ENCODE data around the gene PITRM1. TPM values are rescaled to one million over a fixed set of nuclear protein-coding genes. Genes with fewer than 3 reads are reported as not detected.

PITRM1 gene
- total RNA-seq, 1 donor from 2014 or later: 60.2 TPM

GRCh38 chr10:3148041-3148440 is 24.5 kb downstream of the PITRM1 start:
- no peak for DNase-seq
- intact Hi-C loops (cut with DNase I): no loop called here
- no peak for ATAC-seq
- no peaks in the 10 kb centered on the region for H3K4me1 ChIP-seq
- H3K36me3 ChIP-seq: peaks cover 100% of the 10 kb centered on the region
- H3K4me3 ChIP-seq: no peak overlapping the region
- TF ChIP-seq, protein P1, sequence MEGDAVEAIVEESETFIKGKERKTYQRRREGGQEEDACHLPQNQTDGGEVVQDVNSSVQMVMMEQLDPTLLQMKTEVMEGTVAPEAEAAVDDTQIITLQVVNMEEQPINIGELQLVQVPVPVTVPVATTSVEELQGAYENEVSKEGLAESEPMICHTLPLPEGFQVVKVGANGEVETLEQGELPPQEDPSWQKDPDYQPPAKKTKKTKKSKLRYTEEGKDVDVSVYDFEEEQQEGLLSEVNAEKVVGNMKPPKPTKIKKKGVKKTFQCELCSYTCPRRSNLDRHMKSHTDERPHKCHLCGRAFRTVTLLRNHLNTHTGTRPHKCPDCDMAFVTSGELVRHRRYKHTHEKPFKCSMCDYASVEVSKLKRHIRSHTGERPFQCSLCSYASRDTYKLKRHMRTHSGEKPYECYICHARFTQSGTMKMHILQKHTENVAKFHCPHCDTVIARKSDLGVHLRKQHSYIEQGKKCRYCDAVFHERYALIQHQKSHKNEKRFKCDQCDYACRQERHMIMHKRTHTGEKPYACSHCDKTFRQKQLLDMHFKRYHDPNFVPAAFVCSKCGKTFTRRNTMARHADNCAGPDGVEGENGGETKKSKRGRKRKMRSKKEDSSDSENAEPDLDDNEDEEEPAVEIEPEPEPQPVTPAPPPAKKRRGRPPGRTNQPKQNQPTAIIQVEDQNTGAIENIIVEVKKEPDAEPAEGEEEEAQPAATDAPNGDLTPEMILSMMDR (IDR thresholded peaks at IDR 0.05): no peak
- H3K27me3 ChIP-seq (ENCODE audit: low read depth): no peaks in the 10 kb centered on the region
- H3K27ac ChIP-seq: no peak overlapping the region
- H3K9me3 ChIP-seq: no peaks in the 10 kb centered on the region

DNA sequence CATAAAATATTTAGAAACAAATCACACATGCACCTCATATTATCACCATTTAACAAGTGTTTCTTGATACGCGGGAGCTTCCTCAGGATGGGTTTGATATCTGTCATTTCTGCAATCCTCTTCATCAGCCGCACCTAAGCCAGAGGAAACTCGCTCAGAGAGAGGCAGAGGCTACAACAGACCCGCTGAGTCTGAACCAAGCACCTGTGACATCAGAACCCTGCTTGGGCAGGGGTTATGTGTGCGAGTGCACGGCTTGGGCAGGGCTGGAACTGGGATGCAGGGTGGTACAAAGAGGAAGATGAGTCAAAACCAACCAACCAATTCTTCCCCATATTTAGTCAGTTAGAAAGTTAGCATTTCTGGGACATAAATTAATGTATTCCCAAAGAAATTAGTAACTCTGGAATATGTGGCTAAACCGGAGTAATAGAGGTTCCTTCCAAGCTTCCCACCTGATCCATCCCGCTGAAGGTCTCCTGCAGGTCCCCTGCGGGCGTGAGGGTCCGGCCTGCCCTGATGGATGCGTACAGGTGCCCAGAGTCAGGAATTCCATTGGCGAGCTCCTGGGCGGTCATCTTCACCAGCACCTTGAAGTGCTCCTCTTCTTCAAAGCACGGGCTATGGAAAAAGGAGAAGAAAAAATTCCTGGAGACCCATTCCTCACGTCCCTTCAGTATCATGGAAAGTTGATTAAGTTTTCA is 25.3 kb downstream of the PITRM1 start:
- intact Hi-C loops (cut with DNase I): no loop called here

DNA sequence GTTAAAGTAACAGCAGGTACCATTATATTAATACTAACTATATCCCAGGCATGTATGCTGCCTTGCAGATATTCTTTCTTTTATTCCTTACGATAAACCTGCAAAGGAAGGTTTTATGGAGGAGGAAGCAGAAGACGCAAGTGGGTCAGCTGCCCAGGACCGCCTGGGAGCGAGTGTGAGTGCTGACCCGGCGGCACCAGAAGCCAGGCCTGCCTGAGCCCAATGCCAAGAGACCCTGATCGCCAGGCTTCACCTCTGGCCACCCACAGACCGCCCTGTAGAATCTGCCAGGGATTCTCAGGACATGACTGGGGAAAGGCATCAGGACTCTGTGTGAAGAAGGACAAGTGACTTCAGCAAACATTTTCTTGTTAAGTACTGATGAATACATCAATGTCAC is 26.3 kb downstream of the PITRM1 start:
- DNase-seq: no peak
- peaks cover 100% of the 10 kb centered on the region for H3K36me3 ChIP-seq

More for the DNA sequence above, 25.3 kb downstream of the PITRM1 start:
- ATAC-seq (no peak), DNase-seq (no peak)
- TF ChIP-seq, protein P1 (IDR thresholded peaks at IDR 0.05): no peak
- H3K27me3 ChIP-seq (ENCODE audit: low read depth): no peaks in the 10 kb centered on the region
- H3K9me3 ChIP-seq: no peaks in the 10 kb centered on the region
- no peak overlapping the region for H3K4me3 ChIP-seq
- no peak overlapping the region for H3K27ac ChIP-seq
- no peaks in the 10 kb centered on the region for H3K4me1 ChIP-seq
- peaks cover 100% of the 10 kb centered on the region for H3K36me3 ChIP-seq

DNA sequence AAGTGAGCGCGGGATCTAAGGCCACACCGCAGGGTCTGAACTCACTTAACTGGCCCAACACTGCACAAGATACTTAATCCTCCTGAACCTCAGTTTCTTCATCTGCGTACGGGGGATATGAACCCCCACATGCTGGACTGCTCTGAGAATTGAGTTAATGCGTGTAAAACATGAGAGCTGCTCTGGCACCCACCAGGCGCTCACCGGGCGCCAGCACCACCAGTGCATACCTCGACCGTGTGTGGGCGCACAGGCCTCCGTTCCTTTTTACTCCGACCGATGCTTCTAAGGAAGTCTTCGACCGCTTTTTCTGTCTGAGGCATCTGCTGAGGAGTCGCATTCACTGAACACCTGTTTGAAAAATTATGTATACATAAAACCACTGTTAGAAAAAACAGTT is 27.2 kb downstream of the PITRM1 start:
- intact Hi-C loops (cut with DNase I): no loop called here
- no peaks in the 10 kb centered on the region for H3K9me3 ChIP-seq
- no peaks in the 10 kb centered on the region for H3K4me1 ChIP-seq
- ATAC-seq (no peak), DNase-seq (no peak)
- no peak overlapping the region for H3K4me3 ChIP-seq
- TF ChIP-seq, protein P1 (IDR thresholded peaks at IDR 0.05): no peak
- H3K36me3 ChIP-seq: peaks cover 100% of the 10 kb centered on the region
- H3K27ac ChIP-seq: no peak overlapping the region
- no peaks in the 10 kb centered on the region for H3K27me3 ChIP-seq (ENCODE audit: low read depth)

More for the DNA sequence above, 26.3 kb downstream of the PITRM1 start:
- no peak for ATAC-seq
- H3K27me3 ChIP-seq (ENCODE audit: low read depth): no peaks in the 10 kb centered on the region
- no peak overlapping the region for H3K27ac ChIP-seq
- TF ChIP-seq, protein P1 (IDR thresholded peaks at IDR 0.05): no peak
- intact Hi-C loops (cut with DNase I): no loop called here
- H3K4me3 ChIP-seq: no peak overlapping the region
- H3K4me1 ChIP-seq: no peaks in the 10 kb centered on the region
- no peaks in the 10 kb centered on the region for H3K9me3 ChIP-seq

DNA sequence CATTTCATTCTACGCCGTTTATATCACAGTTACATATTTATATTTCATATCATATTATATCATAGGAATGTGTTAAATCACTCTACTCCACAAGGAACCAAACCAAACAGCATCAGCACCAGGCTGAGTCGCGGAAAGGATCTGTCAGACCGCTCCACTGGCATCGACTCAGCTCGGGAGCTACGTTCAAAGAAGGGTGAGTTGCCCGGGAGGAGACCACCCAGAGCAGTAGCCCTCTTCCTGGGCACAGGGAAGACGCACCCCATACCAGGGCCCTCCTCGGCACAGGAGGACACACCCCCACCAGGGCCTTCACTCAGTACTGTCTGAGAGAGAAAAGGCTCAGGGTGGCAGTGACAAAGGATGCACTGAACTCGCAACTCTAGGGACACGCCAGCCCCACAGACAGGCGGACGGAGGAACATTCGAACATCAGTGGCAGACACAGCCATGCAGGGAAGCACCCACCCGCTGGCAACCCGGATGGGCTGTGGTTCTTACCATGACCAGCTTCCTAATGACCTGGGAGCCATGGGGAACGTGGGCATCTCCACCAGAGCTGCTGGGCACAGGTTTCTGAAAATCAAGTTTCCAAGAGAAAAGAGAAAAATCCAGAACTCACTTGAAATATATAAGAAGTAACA is 28.7 kb downstream of the PITRM1 start:
- H3K27me3 ChIP-seq (ENCODE audit: low read depth): no peaks in the 10 kb centered on the region
- intact Hi-C loops (cut with DNase I): no loop called here
- no peak for DNase-seq
- no peaks in the 10 kb centered on the region for H3K4me1 ChIP-seq
- peaks cover 100% of the 10 kb centered on the region for H3K36me3 ChIP-seq
- H3K9me3 ChIP-seq: no peaks in the 10 kb centered on the region
- no peak overlapping the region for H3K4me3 ChIP-seq
- TF ChIP-seq, protein P1 (IDR thresholded peaks at IDR 0.05): no peak
- no peak overlapping the region for H3K27ac ChIP-seq
- ATAC-seq: no peak

Data from lower lobe of right lung (tissue), 2 donors.